ENCODE data around the gene PLEKHO2.
A peak's percentile ranks its signal among the peaks of the same experiment; 100 is the strongest.

PLEKHO2 gene

DNA sequence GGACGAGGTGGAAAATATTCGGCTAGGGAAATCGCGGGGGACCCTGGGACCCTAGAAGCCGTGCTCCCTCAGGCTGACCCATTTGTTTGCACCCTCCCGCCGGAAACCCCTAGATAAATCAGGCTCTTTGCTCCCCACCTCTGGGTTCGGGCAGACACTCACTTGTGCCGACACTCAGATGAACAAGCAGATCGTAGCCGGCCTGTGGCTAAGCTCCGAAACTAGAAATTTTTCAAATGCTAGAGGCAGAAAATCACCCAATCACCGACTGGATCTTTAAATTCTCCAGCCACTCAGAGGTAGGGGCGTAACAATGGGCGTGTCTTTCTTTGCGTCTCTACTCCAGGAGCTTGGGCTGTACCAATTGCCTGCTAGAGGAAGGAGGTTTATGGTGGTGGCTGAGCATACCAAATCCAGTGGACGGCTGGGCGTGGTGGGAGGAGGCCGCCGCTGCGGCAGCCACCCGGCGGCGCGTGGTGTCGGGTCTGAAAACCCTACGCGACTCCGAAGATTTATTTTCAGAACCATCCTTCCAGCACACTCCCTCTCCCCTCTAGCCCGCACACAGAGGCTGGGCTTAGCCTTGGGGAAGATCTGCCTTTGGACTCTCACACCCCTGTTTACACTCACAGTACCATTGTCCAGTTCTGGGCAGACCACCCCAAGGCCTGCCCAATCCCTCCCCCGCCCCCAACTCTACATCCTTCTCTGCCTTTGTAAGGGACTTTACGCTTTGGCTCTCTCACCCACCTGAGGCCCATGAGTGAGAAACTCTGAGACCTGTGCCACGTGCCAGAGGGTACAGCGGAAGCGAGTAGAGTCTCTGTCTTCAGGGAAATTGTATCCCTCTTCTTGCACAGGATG is 16.1 kb upstream of the PLEKHO2 start, which contains the start of gene PIF1:
Gene PIF1, minus strand, starts transcription at position 217 of the 864 bp plus-strand sequence. CDS start 1,312 bp downstream, outside the sequence.
- peak; percentile 97 for DNase-seq (ENCODE audit: low read depth)

DNA sequence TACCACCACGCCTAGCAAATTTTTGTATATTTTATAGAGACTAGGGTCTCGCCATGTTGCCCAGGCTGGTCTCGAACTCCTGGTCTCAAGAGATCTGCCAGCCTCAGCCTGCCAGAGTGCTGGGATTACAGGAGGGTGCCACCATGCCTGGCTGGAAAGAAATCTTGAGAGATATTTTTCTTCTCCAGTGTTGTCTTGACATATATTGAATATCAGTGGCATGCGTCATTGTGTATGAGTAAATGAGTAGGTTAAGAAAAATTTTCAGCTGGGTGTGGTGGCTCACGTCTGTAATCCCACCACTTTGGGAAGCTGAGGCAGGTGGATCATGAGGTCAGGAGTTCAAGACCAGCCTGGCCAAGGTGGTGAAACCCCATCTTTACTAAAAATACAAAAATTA is 12.7 kb upstream of the PLEKHO2 start:
- no peak for DNase-seq (ENCODE audit: low read depth)

DNA sequence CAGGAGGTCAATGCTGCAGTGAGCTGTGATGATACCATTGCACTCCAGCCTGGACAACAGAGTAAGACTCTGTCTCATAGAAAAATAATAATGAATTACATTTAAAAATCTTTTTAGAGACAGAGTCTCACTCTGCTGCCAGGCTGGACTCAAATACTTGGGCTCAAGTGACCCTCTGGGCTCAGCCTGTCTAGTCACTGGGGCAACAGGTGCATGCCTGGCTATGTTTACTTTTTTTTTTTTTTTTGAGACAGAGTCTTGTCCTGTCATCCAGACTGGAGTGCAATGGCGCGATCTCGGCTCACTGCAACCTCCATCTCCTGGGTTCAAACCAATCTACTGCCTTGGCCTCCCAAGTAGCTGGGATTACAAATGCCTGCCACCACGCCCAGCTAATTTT is 8.0 kb upstream of the PLEKHO2 start:
- DNase-seq (ENCODE audit: low read depth): no peak

DNA sequence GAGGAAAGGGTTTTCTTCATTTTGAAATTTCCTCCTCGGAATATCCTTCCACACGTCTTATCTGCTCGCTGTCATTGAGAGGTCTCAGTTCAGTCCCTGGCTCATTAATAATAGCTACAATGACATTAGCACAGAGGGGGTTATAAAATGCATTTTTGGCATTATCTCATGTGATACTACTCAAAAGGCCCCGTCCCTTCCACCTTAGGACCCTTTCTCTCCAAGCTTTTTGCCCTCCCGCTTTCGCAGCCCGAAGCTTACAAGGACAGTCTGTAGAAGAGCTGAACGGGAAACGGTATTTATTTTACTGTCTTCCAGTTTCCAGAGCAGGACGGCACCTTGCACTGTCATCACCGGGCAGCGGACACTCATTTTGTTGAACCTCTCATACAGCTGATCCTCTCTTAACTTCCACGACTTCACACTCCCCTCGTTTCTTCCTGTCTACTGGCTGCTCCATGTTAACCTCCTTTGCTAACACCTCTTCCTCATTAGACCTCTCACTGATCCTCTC is 5.6 kb upstream of the PLEKHO2 start:
- DNase-seq (ENCODE audit: low read depth): no peak

DNA sequence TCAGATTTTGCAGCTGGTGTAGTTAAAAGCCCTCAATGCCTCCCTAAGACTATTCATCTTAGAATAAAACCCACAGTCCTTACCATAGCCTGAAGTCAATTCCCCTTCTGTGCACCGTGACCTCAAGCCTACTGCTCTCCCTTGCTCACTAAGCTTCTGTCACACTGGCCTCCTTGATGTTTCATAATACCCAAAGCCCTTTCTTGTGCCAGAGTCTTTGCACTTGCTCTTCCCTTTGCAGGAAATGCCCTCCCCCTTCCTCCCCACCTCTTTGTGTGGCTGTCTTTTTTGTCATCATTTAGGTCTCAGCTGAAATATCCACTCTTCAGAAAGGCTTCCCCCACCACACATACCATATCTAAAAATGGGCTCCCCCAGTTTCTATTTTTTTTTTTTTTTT is 4.2 kb upstream of the PLEKHO2 start:
- no peak for DNase-seq (ENCODE audit: low read depth)

DNA sequence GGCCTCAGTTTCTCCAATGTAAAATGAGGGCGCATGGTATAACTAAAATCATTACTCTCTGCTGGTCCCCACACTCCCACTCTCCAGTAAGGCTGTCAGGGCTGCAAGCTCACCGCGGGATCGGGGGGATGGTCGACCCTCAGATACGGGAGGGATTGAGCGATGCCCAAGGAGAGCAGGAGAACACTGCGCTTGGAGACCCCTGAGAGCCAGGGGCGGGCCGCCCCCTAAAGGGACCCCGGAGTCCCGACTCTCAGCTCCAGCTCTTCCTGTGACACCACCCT is 713 bp upstream of the PLEKHO2 start:
- no peak for DNase-seq (ENCODE audit: low read depth)

DNA sequence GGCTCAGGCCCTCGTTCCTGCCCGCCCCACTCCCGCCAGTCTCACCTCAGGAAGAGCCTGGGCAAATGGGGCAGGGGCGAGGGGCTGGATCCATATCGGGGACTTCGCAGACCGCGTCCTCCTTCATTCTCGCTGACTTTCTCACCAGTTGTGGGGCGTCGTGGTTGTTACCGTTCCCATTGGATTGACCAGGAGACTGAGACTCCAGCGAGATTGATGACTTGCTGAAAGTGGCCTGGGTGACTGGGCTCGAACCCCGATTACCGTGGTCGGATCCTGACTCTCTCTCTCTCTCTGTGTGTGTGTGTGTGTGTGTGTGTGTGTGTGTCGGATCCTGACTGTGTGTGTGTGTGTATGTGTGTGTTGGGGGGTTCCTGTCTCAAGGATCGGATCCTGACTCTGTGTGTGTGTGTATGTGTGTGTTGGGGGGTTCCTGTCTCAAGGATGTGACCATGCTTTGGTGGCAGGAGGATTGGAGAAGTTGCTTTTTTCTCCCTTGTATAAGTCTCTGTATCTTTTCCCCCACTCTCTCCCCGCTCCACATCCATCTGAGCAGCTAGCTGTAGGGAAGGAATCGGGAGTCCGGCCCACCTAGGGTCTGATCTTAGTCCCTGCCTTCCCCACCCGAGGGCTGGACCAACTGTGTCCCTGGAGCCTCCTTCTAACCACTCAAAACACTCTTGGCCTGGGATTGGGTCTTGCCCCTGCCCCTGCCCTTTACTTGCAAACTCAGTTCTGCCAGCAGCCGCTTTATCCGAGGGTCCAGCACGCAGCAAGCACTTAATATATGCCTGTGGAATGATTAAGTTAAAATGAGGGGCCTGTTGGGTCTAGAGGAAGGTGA is 603 bp downstream of the PLEKHO2 start:
- no peak for DNase-seq (ENCODE audit: low read depth)

DNA sequence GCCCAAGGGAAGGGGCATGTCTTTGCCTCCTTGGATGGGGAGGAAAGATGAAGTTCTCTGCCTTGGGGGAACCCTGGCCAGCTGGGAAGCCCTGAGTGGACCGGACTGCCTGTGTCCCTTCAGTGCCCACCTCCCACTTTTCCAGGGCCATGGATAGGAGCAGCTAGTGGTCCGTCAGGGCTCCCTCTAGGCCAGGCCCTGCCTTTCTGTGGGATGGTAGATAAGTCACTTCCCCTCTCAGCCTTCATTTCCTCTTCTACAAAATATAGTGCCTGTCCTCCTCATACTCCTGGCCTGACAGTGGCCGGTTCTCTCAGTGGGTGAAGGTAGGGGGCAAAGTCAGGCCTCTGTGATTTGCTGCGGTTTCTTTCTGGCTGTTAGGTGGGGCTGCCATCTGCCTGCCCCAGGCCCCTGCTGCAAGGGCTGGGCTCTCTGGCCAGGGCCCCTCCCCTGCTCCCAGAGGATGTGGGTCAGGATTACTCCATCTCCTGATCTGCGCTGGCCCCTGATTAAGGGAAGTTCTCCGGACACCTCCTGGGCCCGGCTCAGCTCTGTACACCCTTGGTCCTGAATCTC is 1.4 kb downstream of the PLEKHO2 start:
- no peak for DNase-seq (ENCODE audit: low read depth)

DNA sequence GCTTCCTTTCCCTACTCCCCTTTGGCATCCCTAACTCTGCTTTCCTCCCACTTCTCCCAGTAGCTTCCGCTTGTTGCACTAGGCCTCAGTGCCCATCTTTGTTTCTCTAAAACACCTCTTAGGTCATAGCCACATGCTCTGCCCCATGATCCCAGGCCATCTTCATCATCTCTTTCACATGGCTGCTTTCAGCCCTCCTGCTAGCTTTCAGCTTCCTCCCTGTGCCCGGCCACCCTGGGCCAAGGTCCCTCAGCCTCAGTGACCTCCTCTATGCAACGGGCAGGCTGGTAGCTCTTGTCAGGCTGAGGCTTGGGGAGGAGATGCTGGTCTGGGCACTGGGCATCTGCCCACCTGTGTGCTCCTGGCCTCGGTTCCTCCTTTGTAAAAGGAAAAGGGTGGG is 2.3 kb downstream of the PLEKHO2 start:
- DNase-seq (ENCODE audit: low read depth): no peak

DNA sequence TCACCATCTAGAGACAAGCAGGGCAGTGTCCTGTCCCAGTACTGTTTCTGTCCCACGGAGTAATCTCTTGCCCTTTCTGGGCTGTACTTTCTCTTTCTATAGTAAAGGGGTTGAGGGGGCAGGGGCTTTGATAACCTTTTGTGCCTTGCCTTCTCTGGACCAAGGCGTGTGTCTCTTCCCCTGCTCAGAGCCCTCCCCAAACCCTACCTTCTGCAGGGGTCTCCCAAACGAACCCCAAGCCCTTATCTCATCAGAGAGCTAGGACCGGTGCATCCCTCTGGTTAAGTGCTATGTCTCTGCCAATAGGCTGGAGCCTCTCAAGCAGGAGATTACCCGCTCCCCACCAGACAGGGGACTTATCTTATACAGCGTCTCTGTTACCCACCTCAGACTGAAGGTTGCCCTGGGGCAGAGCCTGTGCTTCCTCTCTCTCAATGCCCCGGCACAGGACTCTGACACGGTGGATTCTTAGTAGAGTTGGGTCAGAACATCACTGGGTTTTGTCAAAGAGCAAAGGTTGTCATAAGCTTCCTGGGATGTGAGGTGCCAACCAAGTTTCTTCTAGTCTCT is 2.9 kb downstream of the PLEKHO2 start:
- no peak for DNase-seq (ENCODE audit: low read depth)

DNA sequence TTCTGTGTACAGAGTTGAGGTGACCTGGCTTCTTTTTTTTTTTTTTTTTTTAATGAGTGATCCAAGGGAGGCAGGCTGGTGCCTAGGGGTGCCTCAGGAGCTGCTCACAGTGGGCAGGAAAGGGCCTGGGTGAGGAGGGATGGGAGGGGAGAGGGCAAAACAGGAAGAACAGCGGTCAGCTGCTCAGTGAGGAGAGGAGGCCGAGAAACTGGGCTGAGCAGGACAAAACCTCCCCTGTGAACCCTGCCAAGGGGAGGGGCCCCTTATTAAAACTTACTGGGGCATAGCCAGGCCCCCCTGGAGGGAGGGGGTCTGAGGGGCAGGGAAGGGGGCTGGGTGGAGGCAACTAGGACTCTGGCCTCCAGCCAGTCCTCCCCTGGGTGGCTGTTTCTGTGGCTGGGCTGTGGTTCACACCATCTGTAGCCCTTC is 3.5 kb downstream of the PLEKHO2 start:
- no peak for DNase-seq (ENCODE audit: low read depth)

DNA sequence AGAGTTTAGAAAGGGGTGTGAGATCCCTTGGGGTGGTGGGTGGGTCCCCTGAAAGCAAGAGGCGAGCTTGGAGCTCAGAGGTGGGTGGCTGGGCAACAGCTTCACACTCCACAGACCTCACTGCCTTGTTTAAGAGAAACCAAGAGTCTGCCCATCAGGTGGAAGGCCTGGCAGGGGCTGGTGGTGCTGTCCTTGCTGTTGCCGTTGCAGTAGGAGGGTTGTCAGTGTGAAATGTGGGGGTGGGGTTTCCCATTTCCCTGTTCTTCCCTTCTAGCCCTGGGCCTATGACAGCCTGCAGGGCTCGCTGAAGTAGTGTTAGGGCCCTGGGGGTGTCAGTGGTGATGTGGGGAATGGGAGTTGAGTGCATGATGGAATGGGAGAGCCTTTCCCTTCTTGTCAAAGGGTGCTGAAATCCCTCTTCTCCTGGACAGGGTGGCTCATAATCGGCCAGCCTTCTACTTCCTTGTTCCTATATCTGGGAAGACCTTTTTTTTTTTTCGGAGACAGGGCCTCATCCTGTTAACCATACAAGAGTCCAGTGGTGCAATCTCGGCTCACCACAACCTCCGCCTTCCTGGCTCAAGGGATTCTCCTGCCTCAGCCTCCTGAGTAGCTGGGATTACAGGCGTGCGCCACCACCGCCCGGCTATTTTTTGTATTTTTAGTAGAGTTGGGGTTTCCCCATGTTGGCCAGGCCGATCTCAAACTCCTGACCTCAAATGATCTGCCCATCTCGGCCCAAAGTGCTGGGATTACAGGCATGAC is 4.3 kb downstream of the PLEKHO2 start:
- no peak for DNase-seq (ENCODE audit: low read depth)

DNA sequence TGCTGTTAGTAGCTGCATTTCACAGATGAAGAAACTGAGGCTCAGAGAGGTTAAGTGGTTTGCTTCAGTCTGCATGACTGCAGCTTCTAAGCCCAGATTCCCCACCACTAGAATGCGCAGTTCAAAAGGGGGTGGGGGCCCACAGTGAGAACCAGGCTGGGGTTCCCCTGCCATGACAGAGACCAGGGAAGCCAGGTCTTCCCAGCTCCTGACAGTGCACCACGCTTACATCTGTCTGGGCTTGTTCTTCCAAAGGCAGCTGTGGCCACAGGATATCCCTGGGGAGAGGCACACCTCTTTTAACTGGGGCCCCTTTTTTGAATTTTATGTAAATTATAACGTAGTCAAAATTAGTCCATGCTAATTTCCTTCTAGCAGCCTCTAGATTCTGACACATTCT is 5.3 kb downstream of the PLEKHO2 start:
- DNase-seq (ENCODE audit: low read depth): no peak

DNA sequence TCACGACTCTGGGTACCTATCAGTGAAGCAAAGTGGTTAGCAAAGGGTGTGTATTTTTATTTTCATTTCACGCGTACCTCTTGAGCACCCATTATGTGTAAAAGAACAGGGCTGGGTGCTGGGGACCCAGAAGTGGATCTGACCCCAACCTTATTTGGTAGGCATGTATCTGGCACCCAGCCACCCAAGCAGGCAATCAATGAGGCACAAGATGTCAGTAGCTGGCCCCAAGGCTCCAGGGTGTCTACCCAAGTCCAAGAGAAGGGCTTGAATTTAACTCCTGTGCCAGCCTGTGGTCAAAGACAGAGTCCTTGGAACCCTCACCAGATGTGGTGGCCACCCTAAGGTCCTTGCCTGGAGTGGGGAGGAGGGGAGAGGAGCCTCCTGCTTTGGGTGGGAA is 5.7 kb downstream of the PLEKHO2 start:
- no peak for DNase-seq (ENCODE audit: low read depth)

DNA sequence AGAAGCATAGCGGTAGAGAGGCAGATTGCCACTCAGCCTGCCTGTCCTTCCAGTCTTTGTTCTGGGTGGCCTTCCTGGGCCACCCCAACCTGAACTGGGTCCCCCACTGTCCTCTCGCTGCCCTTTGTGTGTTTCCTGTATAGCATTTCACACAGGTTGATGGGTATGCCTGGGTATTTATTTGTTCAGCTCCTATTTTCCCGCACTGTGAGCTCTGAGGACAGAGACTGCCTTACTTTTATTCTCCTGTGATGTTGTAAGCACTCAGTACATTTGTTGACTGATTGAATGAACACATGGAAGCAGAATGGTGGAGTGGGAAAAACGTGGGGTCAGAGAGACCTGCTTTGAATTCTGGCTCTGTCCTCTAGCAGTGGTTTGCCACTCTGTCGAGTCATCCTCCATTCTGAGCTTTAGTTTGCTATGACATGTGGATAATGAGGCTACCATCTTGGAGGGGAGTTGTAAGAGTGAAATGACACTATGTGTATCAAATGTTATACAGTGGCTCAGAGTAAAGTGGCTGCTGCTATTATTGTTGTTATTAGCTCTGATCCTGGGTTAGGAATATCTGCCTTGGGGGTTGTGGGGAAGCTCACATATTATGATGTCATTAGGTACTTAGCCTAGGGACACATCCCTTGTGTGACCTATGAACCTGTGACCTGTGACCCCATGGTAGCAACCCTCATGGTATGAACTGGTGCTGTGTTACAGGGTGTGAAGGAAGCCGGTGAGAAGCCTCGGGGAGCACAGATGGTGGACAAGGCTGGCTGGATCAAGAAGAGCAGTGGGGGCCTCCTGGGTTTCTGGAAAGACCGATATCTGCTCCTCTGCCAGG is 6.4 kb downstream of the PLEKHO2 start:
- DNase-seq (ENCODE audit: low read depth): no peak

DNA sequence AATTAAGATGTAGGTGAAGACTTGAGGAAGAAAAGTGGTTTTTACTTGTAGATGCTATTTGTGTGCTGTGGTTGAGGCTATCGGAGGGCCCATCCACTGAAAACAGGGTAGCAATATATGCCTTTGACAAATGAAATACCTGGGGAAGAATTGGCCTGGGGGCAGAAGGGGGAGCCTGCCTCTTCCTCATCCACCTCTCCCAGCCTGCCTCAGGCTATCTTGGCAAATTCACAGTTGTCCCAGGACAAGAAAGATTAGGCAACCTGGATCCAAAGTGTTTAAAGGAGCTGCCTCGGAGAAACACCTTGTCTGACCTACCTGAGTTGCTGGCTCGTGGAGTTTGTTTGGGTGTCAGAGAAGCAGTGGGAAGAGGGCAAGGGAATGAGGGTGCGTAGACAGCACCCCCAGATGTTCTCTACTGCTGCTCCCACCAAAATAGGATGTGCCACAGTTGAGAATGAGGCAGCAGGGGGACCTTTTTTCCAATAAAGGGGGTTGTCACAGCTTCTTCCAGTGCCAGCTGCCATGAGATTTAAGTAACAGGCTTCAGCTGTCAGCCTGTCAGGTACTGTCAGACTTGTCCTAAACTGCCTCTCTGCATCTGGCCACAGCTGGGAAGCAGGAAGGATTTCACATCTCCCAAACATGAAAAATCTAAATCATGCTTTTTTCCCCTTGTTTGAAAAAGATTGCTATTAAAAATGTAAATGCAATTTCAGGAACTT is 9.2 kb downstream of the PLEKHO2 start:
- no peak for DNase-seq (ENCODE audit: low read depth)

DNA sequence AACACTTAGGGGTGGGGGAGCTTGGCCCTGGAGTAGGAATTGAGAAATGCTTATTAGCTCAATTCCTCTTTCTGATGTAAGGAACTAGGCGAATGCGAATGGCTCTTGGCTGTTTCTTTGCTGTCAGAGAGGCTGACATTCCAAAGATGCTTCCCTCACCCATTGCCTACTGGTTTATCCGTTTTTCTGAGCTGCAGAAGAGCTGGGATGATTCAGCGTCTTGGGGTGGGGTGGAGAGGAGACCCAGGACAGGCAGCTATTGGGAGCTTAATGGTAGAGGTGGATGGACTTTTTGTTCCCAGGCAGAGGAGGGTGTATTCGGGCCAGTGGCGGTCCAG is 9.8 kb downstream of the PLEKHO2 start:
- DNase-seq (ENCODE audit: low read depth): peak; percentile 79

DNA sequence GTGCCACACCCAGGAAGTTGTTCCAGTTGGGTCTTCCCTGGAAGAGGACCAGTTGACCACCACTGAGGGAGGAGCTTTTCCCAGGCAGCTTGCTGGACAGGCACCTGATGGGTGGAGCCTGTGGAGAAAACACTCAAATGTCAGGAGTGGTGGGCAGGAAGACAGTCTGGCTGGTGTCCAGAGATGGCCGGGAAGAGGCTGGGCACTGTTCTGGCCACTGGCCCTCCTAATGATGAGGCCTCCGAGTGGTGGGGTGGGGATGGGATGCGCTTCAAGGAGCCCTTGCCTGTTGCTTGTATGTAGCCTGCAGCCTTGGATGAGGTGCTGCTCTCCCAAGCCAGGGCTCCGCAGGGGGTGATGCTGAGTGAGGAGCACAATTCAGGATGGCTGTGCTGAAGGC is 12.3 kb downstream of the PLEKHO2 start:
- no peak for DNase-seq (ENCODE audit: low read depth)

DNA sequence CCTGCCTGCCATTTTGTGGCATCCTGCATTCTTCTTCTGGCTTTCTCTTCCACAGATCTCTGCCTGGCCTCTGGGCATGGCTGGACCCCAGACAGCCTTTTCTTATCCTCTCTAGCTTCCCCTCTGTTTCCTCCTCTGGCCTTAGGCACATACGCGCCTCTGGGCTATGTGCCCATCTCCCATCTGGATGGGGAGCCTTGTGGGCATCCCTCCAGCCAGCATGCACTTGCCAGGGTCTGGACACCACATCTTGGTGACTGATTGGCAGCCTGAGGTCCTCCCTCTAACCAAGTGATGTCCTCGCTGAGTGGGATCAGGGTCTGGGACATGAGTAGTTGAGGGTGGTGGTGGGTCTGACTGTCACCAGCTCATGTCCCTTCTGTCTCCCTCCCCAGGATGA is 12.8 kb downstream of the PLEKHO2 start:
- no peak for DNase-seq (ENCODE audit: low read depth)

All from fibroblast of the conjunctiva (primary cell).